Measurements from ENCODE around the gene SLU7.

SLU7 gene

GRCh38 chr5:160367261-160367660 lies 51.6 kb downstream of the SLU7 start:
- no peak overlapping the region for H3K27ac ChIP-seq
- no peaks in the 10 kb centered on the region for H3K79me2 ChIP-seq (ENCODE audit: insufficient read depth, low read depth)
- TF ChIP-seq CTCF (conservative IDR thresholded peaks at IDR 0.05; ENCODE audit: low read depth, low read length), result no peak
- no peaks in the 10 kb centered on the region for H3K36me3 ChIP-seq (ENCODE audit: insufficient read depth)
- no peak overlapping the region for H3K9ac ChIP-seq
- H4K20me1 ChIP-seq (ENCODE audit: insufficient read depth), result no peaks in the 10 kb centered on the region
- H3K27me3 ChIP-seq (ENCODE audit: insufficient read depth, low read depth), result no peaks in the 10 kb centered on the region
- H3K4me3 ChIP-seq (IDR thresholded peaks at IDR 0.05; ENCODE audit: insufficient read depth, low read depth, low read length), result no peak overlapping the region
- no peak overlapping the region for H2AFZ ChIP-seq (ENCODE audit: low read depth)
- no peaks in the 10 kb centered on the region for H3K4me1 ChIP-seq (ENCODE audit: low read depth, poor library complexity, severe bottlenecking)
- no peak overlapping the region for H3K4me2 ChIP-seq

GRCh38 chr5:160366230-160366629 lies 52.7 kb downstream of the SLU7 start:
- H3K27ac ChIP-seq, result no peak overlapping the region
- no peaks in the 10 kb centered on the region for H3K27me3 ChIP-seq (ENCODE audit: insufficient read depth, low read depth)
- no peaks in the 10 kb centered on the region for H3K79me2 ChIP-seq (ENCODE audit: insufficient read depth, low read depth)
- H3K9ac ChIP-seq, result no peak overlapping the region
- no peaks in the 10 kb centered on the region for H3K36me3 ChIP-seq (ENCODE audit: insufficient read depth)
- H2AFZ ChIP-seq (ENCODE audit: low read depth), result no peak overlapping the region
- no peak overlapping the region for H3K4me3 ChIP-seq (IDR thresholded peaks at IDR 0.05; ENCODE audit: insufficient read depth, low read depth, low read length)
- H3K4me2 ChIP-seq, result no peak overlapping the region
- no peaks in the 10 kb centered on the region for H4K20me1 ChIP-seq (ENCODE audit: insufficient read depth)
- no peak for TF ChIP-seq CTCF (conservative IDR thresholded peaks at IDR 0.05; ENCODE audit: low read depth, low read length)
- H3K4me1 ChIP-seq (ENCODE audit: low read depth, poor library complexity, severe bottlenecking), result no peaks in the 10 kb centered on the region

- no peak overlapping the region for H2AFZ ChIP-seq (ENCODE audit: low read depth)
- no peaks in the 10 kb centered on the region for H3K36me3 ChIP-seq (ENCODE audit: insufficient read depth)
- no peak overlapping the region for H3K4me2 ChIP-seq
- H4K20me1 ChIP-seq (ENCODE audit: insufficient read depth), result no peaks in the 10 kb centered on the region
- no peak overlapping the region for H3K9ac ChIP-seq
- H3K4me1 ChIP-seq (ENCODE audit: low read depth, poor library complexity, severe bottlenecking), result no peaks in the 10 kb centered on the region
- H3K27ac ChIP-seq, result no peak overlapping the region
- H3K27me3 ChIP-seq (ENCODE audit: insufficient read depth, low read depth), result no peaks in the 10 kb centered on the region
- TF ChIP-seq CTCF (conservative IDR thresholded peaks at IDR 0.05; ENCODE audit: low read depth, low read length), result no peak
- H3K4me3 ChIP-seq (IDR thresholded peaks at IDR 0.05; ENCODE audit: insufficient read depth, low read depth, low read length), result no peak overlapping the region
- no peaks in the 10 kb centered on the region for H3K79me2 ChIP-seq (ENCODE audit: insufficient read depth, low read depth)
These were observed 55.1 kb downstream of the SLU7 start for GRCh38 chr5:160363660-160364395.

GRCh38 chr5:160363211-160363610 lies 55.7 kb downstream of the SLU7 start:
- H3K4me3 ChIP-seq (IDR thresholded peaks at IDR 0.05; ENCODE audit: insufficient read depth, low read depth, low read length), result no peak overlapping the region
- no peak overlapping the region for H2AFZ ChIP-seq (ENCODE audit: low read depth)
- no peak overlapping the region for H3K27ac ChIP-seq
- H3K9ac ChIP-seq, result no peak overlapping the region
- no peaks in the 10 kb centered on the region for H3K79me2 ChIP-seq (ENCODE audit: insufficient read depth, low read depth)
- TF ChIP-seq CTCF (conservative IDR thresholded peaks at IDR 0.05; ENCODE audit: low read depth, low read length), result no peak
- H4K20me1 ChIP-seq (ENCODE audit: insufficient read depth), result no peaks in the 10 kb centered on the region
- no peaks in the 10 kb centered on the region for H3K27me3 ChIP-seq (ENCODE audit: insufficient read depth, low read depth)
- H3K4me1 ChIP-seq (ENCODE audit: low read depth, poor library complexity, severe bottlenecking), result no peaks in the 10 kb centered on the region
- H3K36me3 ChIP-seq (ENCODE audit: insufficient read depth), result no peaks in the 10 kb centered on the region
- no peak overlapping the region for H3K4me2 ChIP-seq

Data from KMS-11 (cell line).